Immature natural killer cell (primary cell): Measurements from ENCODE around the gene JADE2. TPM values are rescaled to one million over a fixed set of nuclear protein-coding genes. Genes with fewer than 3 reads are reported as not detected.

Experiments
- DNase-seq, 3 donors: peaks; one replicate each; pipeline ENCODE4 v3.0.0; 2022; ENCODE audit warnings: mixed read lengths in 1 of 3
- H3K27ac Mint-ChIP-seq, 6 donors: one replicate each; pipeline ENCODE4 v1.8.0; 2020; ENCODE audit warnings: mixed read lengths in 6 of 6, mild to moderate bottlenecking in 5 of 6, inconsistent platforms in 4 of 6, moderate library complexity in 3 of 6
- H3K27me3 Mint-ChIP-seq, 3 donors: one replicate each; pipeline ENCODE4 v1.8.0; 2020 to 2021; ENCODE audit warnings: low read depth in 3 of 3, mild to moderate bottlenecking in 3 of 3, mixed read lengths in 3 of 3, moderate library complexity in 3 of 3, inconsistent platforms in 1 of 3
- H3K36me3 Mint-ChIP-seq, 3 donors: one replicate each; pipeline ENCODE4 v1.8.0; 2020; ENCODE audit warnings: mixed read lengths in 3 of 3, inconsistent platforms in 2 of 3, mild to moderate bottlenecking in 2 of 3
- H3K4me1 Mint-ChIP-seq, 2 donors: one replicate each; pipeline ENCODE4 v1.8.0; 2020; ENCODE audit warnings: inconsistent platforms in 2 of 2, mild to moderate bottlenecking in 2 of 2, mixed read lengths in 2 of 2, moderate library complexity in 1 of 2
- H3K4me3 Mint-ChIP-seq, 5 donors: one replicate each; pipeline ENCODE4 v1.8.0; 2020; ENCODE audit warnings: mild to moderate bottlenecking in 5 of 5, mixed read lengths in 5 of 5, inconsistent platforms in 3 of 5, moderate library complexity in 3 of 5
- H3K9me3 Mint-ChIP-seq, 6 donors: one replicate each; pipeline ENCODE4 v1.8.0; 2020; ENCODE audit warnings: mild to moderate bottlenecking in 6 of 6, mixed read lengths in 6 of 6, inconsistent platforms in 4 of 6, moderate library complexity in 3 of 6
- polyA plus RNA-seq, 3 donors: library from polyadenylated mRNA; unstranded; fragments of 300-500 nt; fragmentation: Illumina TruSeq; gene quantifications; one replicate each; pipeline ENCODE4 v1.2.3, GENCODE V29; 2021

The JADE2 gene
- polyA plus RNA-seq, 3 donors from 2014 or later, result 10.1 to 48.9 (median 23.0) TPM

GRCh38 chr5:134614450-134615085 is 89.1 kb downstream of the JADE2 start:
- H3K4me1 Mint-ChIP-seq, result peaks cover 0 to 5% of the 10 kb centered on the region in 2 donors
- no peak for DNase-seq
- H3K27ac Mint-ChIP-seq, result peak overlapping the region in 1 of 6 donors; percentile 39
- H3K36me3 Mint-ChIP-seq, result peaks cover 18 to 39% (median 18%) of the 10 kb centered on the region in 3 donors
- no peak overlapping the region for H3K4me3 Mint-ChIP-seq
- peaks cover 0 to 2% (median 0%) of the 10 kb centered on the region in 3 donors for H3K27me3 Mint-ChIP-seq
- H3K9me3 Mint-ChIP-seq, result no peaks in the 10 kb centered on the region

- peaks cover 0 to 22% (median 9%) of the 10 kb centered on the region in 3 donors for H3K36me3 Mint-ChIP-seq
- peaks cover 11 to 22% of the 10 kb centered on the region in 2 donors for H3K4me1 Mint-ChIP-seq
- peaks cover 0 to 1% (median 0%) of the 10 kb centered on the region in 3 donors for H3K27me3 Mint-ChIP-seq
- no peak overlapping the region for H3K27ac Mint-ChIP-seq
- no peak overlapping the region for H3K4me3 Mint-ChIP-seq
- DNase-seq, result no peak
- no peaks in the 10 kb centered on the region for H3K9me3 Mint-ChIP-seq
Observed at GRCh38 chr5:134620634-134621033, 95.2 kb downstream of the JADE2 start.

- H3K27me3 Mint-ChIP-seq, result peaks cover 0 to 4% (median 0%) of the 10 kb centered on the region in 3 donors
- DNase-seq, result no peak
- H3K4me1 Mint-ChIP-seq, result peaks cover 18 to 31% of the 10 kb centered on the region in 2 donors
- H3K36me3 Mint-ChIP-seq, result peaks cover 4 to 9% (median 7%) of the 10 kb centered on the region in 3 donors
- H3K4me3 Mint-ChIP-seq, result no peak overlapping the region
- H3K27ac Mint-ChIP-seq, result peak overlapping the region in 2 of 6 donors; percentile 6
- no peaks in the 10 kb centered on the region for H3K9me3 Mint-ChIP-seq
Observed at GRCh38 chr5:134625559-134625958, 100.1 kb downstream of the JADE2 start.

GRCh38 chr5:134626369-134627014 is 101.0 kb downstream of the JADE2 start:
- peak overlapping the region in 3 of 6 donors; percentile 13 to 51 (median 23) for H3K27ac Mint-ChIP-seq
- DNase-seq, result no peak
- H3K9me3 Mint-ChIP-seq, result no peaks in the 10 kb centered on the region
- peaks cover 24 to 38% of the 10 kb centered on the region in 2 donors for H3K4me1 Mint-ChIP-seq
- H3K27me3 Mint-ChIP-seq, result peaks cover 0 to 4% (median 0%) of the 10 kb centered on the region in 3 donors
- H3K36me3 Mint-ChIP-seq, result peaks cover 4 to 9% (median 7%) of the 10 kb centered on the region in 3 donors
- H3K4me3 Mint-ChIP-seq, result no peak overlapping the region

Other genes starting within 250 kb of the JADE2 start
- 1 to 10 TPM in 1 of 3 donors, under 1 TPM in 2; 0.46 to 1.6 (median 0.51) TPM for gene CDKL3, start 158.5 kb upstream of the JADE2 start, polyA plus RNA-seq
- 10 to 100 TPM; 44.0 to 82.8 (median 72.8) TPM for gene UBE2B, start 154.1 kb upstream of the JADE2 start, polyA plus RNA-seq
- 10 to 100 TPM; 23.3 to 37.6 (median 30.0) TPM for gene CDKN2AIPNL, start 113.8 kb upstream of the JADE2 start, polyA plus RNA-seq
- 10 to 100 TPM; 47.6 to 55.8 (median 52.3) TPM for gene SAR1B, start 107.2 kb downstream of the JADE2 start, polyA plus RNA-seq
- 1 to 10 TPM; 2.5 to 9.9 (median 3.7) TPM for gene SEC24A, start 123.1 kb downstream of the JADE2 start, polyA plus RNA-seq
- gene CAMLG, start 212.9 kb downstream of the JADE2 start, polyA plus RNA-seq, result 10 to 100 TPM; 33.3 to 49.7 (median 34.2) TPM
- gene DDX46, start 233.1 kb downstream of the JADE2 start, polyA plus RNA-seq, result 10 to 100 TPM; 12.0 to 28.2 (median 16.0) TPM